Panc1 (cell line): ENCODE data around the gene RDX.

Source experiments
- CTCF ChIP-seq: fragments of 450-650 bp; IDR thresholded peaks from 2 replicates; pipeline ENCODE4 v1.5.1; 2017; ENCODE audit warnings: mild to moderate bottlenecking
- REST ChIP-seq, 2 experiments: IDR thresholded peaks; 2 replicates each; pipeline ENCODE4 v1.6.1; 2011 to 2012; ENCODE audit warnings: low read depth in 2 of 2, control low read depth in 1 of 2, low read length in 1 of 2, mild to moderate bottlenecking in 1 of 2, moderate library complexity in 1 of 2; ENCODE audit not compliant: insufficient read depth in 1 of 2

DNA sequence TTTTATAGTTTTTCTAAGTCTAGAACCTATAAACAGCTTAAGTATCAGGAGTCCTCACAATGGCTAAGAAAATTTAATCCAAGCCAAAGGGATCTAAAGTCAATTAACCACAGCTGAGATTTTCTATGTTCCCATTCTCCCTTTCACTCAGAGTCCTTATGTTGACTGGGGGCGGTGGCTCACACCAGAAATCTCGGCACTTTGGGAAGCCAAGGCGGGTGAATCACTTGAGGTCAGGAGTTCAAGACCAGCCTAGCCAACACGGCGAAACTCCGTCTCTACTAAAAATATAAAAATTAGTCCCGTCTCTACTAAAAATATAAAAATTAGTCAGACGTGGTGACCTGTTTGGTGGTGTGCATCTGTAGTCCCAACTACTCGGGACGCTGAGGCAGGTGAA lies 6.9 kb downstream of the RDX start:
- no peak for TF ChIP-seq REST (IDR thresholded peaks at IDR 0.05; ENCODE audit: insufficient read depth in 1 of 2, low read depth in 2 of 2, low read length in 1 of 2)
- TF ChIP-seq CTCF: no peak
